Heart right ventricle (tissue), 16 donors: Measurements from ENCODE around the gene OTOP2. TPM values are rescaled to one million over a fixed set of nuclear protein-coding genes. Genes with fewer than 3 reads are reported as not detected.

Source experiments
- ATAC-seq, 8 donors: fragments of 200-7000 bp; cut with Tn5 transposase; one replicate each; pipeline ENCODE4 v1.9.1; 2020; ENCODE audit warnings: mild to moderate bottlenecking in 8 of 8, moderate library complexity in 8 of 8, moderate number of reproducible peaks in 1 of 8
- DNase-seq, 2 donors: peaks; one replicate each; pipeline ENCODE4 v3.0.0-alpha.2; 2020
- H3K27ac ChIP-seq, 10 donors: fragments of 200-600 bp; sonication (generic) in 2 of 10; one replicate each; pipeline versions ENCODE4 v1.5.0 to v1.8.0; 2020 to 2022; ENCODE audit warnings: mild to moderate bottlenecking in 3 of 10
- H3K27me3 ChIP-seq, 7 donors: fragments of 200-600 bp; one replicate each; pipeline ENCODE4 v1.8.0; 2021 to 2022; ENCODE audit warnings: mild to moderate bottlenecking in 2 of 7
- H3K36me3 ChIP-seq, 9 donors: fragments of 200-600 bp; sonication (generic) in 1 of 9; one replicate each; pipeline versions ENCODE4 v1.5.0 to v1.8.0; 2020 to 2022; ENCODE audit warnings: mild to moderate bottlenecking in 2 of 9
- H3K4me1 ChIP-seq, 9 donors: fragments of 200-600 bp; sonication (generic) in 1 of 9; one replicate each; pipeline versions ENCODE4 v1.5.0 to v1.8.0; 2020 to 2022; ENCODE audit warnings: mild to moderate bottlenecking in 4 of 9
- H3K4me3 ChIP-seq, 10 donors: fragments of 200-600 bp; sonication (generic) in 2 of 10; one replicate each; pipeline versions ENCODE4 v1.5.0 to v1.8.0; 2020 to 2022; ENCODE audit warnings: mild to moderate bottlenecking in 7 of 10, moderate library complexity in 2 of 10
- H3K9me3 ChIP-seq, 11 donors: fragments of 200-600 bp in 10 of 11; sonication (generic) in 2 of 11; one replicate each; pipeline versions ENCODE4 v1.5.0 to v1.8.0; 2013 to 2022; ENCODE audit warnings: mild to moderate bottlenecking in 2 of 11, control low read depth in 1 of 11, moderate library complexity in 1 of 11
- WGBS, 2 donors: extraction: QIAGEN DNeasy Blood & Tissue Kit; methylation state at CpG; one replicate each; pipeline ENCODE4 v1.1.7; 2013; ENCODE audit warnings: inconsistent platforms in 1 of 2; 5-methylcytosine and 5-hydroxymethylcytosine counted together
- intact Hi-C, 10 donors: fragments of 100-400 bp; cut with DNase I; formaldehyde crosslinking; loops; one replicate each; pipeline versions ENCODE4 v1.11.1 to v1.14.2; 2022
- polyA plus RNA-seq, 2 donors: library from polyadenylated mRNA; stranded (reverse); fragments of 200-250 nt; gene quantifications; one replicate each; pipeline ENCODE4 v1.2.3, GENCODE V29; 2013
- total RNA-seq, 10 donors: library from RNA; stranded (reverse); fragmentation: NEBNext Ultra II Directional in 3 of 10; extraction: Animal tissue kit (Norgen Biotek cat#: 25700) in 3 of 10; gene quantifications; one replicate each; pipeline versions ENCODE4 v1.2.1 to v1.2.4, GENCODE V29; 2021 to 2023
- TF ChIP-seq, protein P1 (sequence below), 9 donors: fragments of 200-600 bp; sonication (generic) in 2 of 9; IDR thresholded peaks; one replicate each; pipeline versions ENCODE4 v1.5.0 to v1.8.0; 2021 to 2022; ENCODE audit warnings: antibody characterized with exemption in 9 of 9, mild to moderate bottlenecking in 5 of 9, moderate library complexity in 1 of 9
- donor health status: Arrhythmogenic right ventricular cardiomyopathy.
- donor health status: ischemic (EF 13 %, LVEDD 7.1; RV severe dilation, severe dysfunction).
- donor health status: healthy with polysubstance abuse.
- donor health status: DM: no; HTN: yes; CAD: no.
- donor health status: DM: no; HTN: no; CAD: no.
- donor health status: ischemic (EF 25% LVEDD 6.9; RV normal size, moderate dysfunction).
- donor health status: ischemic (EF 25% LVEDD 5.7; RV mildly dilated, moderate dysfunction).
- donor health status: healthy.
- donor health status: DM: yes; HTN: yes; CAD: no.
- donor health status: Ischemic cardiomyopathy.
- donor health status: ischemic (EF 35%, LVEDD 5.7; RV mildly dilated, moderate dysfunction).
- donor health status: nonischemic (EF 11% LVEDD 7.7; RV severe dilation, severe dysfunction).
- donor health status: DM: yes; HTN: yes; CAD: no.
- donor health status: PGD.
- donor health status: ischemic (EF 29% LVEDD 5.4; RV normal size, mild dysfunction).
- donor health status: nonischemic (EF 23%, LVEDD 6.1; RV moderate dilation, normal function).

The OTOP2 gene
- total and polyA plus RNA-seq, 12 donors = not detected

DNA sequence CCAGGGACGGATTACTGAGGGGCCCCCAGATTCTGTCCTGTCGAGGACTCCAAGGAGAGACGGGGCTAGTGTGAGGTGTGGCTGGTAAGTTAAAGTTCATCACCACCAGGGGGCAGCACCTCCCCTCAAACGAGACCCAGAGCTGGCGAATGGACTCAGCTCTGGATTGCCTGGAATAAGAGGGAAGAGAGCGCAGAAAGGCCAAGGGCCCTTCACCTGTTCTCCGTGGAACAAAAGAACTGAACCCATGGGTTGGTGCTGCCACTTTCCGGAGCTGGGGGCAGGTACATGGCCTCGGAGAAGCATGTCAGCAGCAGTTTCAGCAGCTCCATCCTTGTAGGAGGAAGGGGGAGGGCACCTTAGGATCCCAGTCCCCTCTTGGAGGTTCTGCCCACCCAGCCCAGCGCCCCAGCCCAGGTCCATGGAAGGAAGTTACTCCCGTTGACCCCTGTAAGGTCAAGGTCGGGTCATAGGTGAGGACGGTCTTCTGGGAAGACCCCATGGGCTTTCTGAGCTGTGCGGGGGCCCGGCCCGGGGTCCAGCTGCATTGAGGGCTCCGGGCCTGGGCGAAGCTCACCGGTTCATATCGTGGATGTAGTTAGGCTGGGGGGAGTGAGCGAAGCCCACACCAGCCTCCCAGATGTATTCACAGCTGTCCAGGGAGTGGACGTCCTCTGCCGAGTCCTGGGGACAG lies 37.7 kb downstream of the OTOP2 start:
- DNase-seq (peak; percentile 85 to 90), ATAC-seq (peak; percentile 79 to 93 (median 90))
- Histone ChIP-seq H3K9me3 (no peaks in the 10 kb centered on the region), H3K27ac (no peak overlapping the region), H3K4me3 (no peak overlapping the region), H3K36me3 (peaks cover 0 to 40% (median 0%) of the 10 kb centered on the region in 9 donors), H3K27me3 (no peaks in the 10 kb centered on the region), H3K4me1 (peaks cover 0 to 6% (median 4%) of the 10 kb centered on the region in 9 donors)
- WGBS, 2 donors = 40 to 47% methylated on average over 23 of the region's 23 CpGs
- intact Hi-C loops = loop anchor here in 9 of 10 donors (1.0 to 10.0 kb wide), 12 partner anchors 26 to 245 kb away; partner anchors contain the start of genes MRPL58 (in 7 of the 9) and NUP85 (in 2 of the 9)
- TF ChIP-seq, protein P1, sequence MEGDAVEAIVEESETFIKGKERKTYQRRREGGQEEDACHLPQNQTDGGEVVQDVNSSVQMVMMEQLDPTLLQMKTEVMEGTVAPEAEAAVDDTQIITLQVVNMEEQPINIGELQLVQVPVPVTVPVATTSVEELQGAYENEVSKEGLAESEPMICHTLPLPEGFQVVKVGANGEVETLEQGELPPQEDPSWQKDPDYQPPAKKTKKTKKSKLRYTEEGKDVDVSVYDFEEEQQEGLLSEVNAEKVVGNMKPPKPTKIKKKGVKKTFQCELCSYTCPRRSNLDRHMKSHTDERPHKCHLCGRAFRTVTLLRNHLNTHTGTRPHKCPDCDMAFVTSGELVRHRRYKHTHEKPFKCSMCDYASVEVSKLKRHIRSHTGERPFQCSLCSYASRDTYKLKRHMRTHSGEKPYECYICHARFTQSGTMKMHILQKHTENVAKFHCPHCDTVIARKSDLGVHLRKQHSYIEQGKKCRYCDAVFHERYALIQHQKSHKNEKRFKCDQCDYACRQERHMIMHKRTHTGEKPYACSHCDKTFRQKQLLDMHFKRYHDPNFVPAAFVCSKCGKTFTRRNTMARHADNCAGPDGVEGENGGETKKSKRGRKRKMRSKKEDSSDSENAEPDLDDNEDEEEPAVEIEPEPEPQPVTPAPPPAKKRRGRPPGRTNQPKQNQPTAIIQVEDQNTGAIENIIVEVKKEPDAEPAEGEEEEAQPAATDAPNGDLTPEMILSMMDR (IDR thresholded peaks at IDR 0.05) = peak; percentile 67 to 87 (median 83)

- H3K27ac ChIP-seq = no peak overlapping the region
- intact Hi-C loops = loop anchor here in 9 of 10 donors (5.0 to 10.0 kb wide), 7 partner anchors 44 to 244 kb away; partner anchors contain the start of genes MRPL58 (in 6 of the 9) and NUP85 (in 2 of the 9)
- H3K4me3 ChIP-seq = no peak overlapping the region
- no peaks in the 10 kb centered on the region for H3K9me3 ChIP-seq
- DNase-seq = no peak
- 91 to 95% methylated on average over 18 of the region's 18 CpGs for WGBS, 2 donors
- peaks cover 0 to 30% (median 0%) of the 10 kb centered on the region in 9 donors for H3K36me3 ChIP-seq
- peaks cover 0 to 6% (median 4%) of the 10 kb centered on the region in 9 donors for H3K4me1 ChIP-seq
- H3K27me3 ChIP-seq = no peaks in the 10 kb centered on the region
- TF ChIP-seq, protein P1 (IDR thresholded peaks at IDR 0.05) = no peak
- ATAC-seq = no peak
Measured at GRCh38 chr17:74962622-74963394, 38.7 kb downstream of the OTOP2 start.

DNA sequence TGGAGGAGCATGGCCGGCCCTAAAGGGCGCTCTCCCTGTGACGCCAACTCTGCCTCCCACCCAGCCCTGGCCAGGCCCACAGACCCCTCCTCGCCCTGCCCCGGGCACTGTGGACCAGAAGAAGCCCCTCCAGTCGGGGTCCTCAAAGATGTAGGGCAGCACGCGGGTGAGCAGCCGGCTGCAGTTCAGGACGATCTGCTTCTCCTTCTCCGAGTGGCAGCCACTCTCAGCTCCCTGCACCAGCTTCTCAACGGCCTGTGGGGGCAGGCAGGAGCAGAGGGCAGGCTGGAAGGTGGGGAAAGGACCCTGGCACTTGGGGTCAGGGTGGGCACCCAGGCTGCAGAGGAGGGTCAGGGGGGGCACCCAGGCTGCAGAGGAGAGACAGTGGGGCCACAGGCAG lies 39.6 kb downstream of the OTOP2 start:
- peaks cover 0 to 9% (median 4%) of the 10 kb centered on the region in 9 donors for H3K4me1 ChIP-seq
- ATAC-seq (no peak), DNase-seq (no peak)
- H3K4me3 ChIP-seq = no peak overlapping the region
- no peaks in the 10 kb centered on the region for H3K9me3 ChIP-seq
- TF ChIP-seq, protein P1 (IDR thresholded peaks at IDR 0.05) = no peak
- intact Hi-C loops = loop anchor here in 9 of 10 donors (5.0 to 10.0 kb wide), 7 partner anchors 44 to 244 kb away; partner anchors contain the start of genes MRPL58 (in 6 of the 9) and NUP85 (in 2 of the 9)
- H3K27ac ChIP-seq = no peak overlapping the region
- WGBS, 2 donors = 75 to 82% methylated on average over 12 of the region's 12 CpGs
- no peaks in the 10 kb centered on the region for H3K27me3 ChIP-seq
- peaks cover 0 to 23% (median 0%) of the 10 kb centered on the region in 9 donors for H3K36me3 ChIP-seq

GRCh38 chr17:74964246-74964761 lies 40.2 kb downstream of the OTOP2 start:
- H3K4me1 ChIP-seq = peaks cover 0 to 11% (median 4%) of the 10 kb centered on the region in 9 donors
- TF ChIP-seq, protein P1 (IDR thresholded peaks at IDR 0.05) = no peak
- no peak overlapping the region for H3K4me3 ChIP-seq
- H3K36me3 ChIP-seq = peaks cover 0 to 21% (median 0%) of the 10 kb centered on the region in 9 donors
- DNase-seq = no peak
- H3K9me3 ChIP-seq = no peaks in the 10 kb centered on the region
- ATAC-seq = no peak
- 91% methylated on average over 12 of the region's 12 CpGs for WGBS, 2 donors
- no peak overlapping the region for H3K27ac ChIP-seq
- no peaks in the 10 kb centered on the region for H3K27me3 ChIP-seq
- intact Hi-C loops = loop anchor here in 9 of 10 donors (5.0 to 10.0 kb wide), 7 partner anchors 43 to 243 kb away; partner anchors contain the start of genes MRPL58 (in 6 of the 9) and NUP85 (in 2 of the 9)
